Measurements from ENCODE around the gene ETV5.

ETV5 gene

DNA sequence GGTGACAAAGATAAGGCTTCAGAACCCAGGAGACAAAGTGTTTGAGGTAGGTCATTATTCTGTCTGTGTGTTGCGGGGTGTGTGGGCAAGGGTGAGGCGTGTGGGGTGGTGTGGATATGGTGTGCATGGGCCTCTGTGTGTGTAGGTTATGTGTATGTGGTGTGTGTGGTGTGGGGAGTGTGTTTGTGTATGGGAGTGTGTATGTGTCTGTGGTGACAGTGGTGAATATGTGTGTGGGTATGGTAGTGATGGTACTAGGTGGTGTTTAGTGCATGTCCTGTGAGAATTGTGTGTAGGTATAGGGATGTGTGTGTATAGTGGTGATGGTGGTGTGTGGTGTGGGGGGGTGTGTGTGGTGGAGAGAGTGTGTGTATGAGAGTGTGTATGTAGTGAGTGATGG lies 16.2 kb upstream of the ETV5 start:
- DNase-seq (ENCODE audit: extremely low spot score, insufficient read length, low read depth) = no peak
- FAIRE-seq = no peak

DNA sequence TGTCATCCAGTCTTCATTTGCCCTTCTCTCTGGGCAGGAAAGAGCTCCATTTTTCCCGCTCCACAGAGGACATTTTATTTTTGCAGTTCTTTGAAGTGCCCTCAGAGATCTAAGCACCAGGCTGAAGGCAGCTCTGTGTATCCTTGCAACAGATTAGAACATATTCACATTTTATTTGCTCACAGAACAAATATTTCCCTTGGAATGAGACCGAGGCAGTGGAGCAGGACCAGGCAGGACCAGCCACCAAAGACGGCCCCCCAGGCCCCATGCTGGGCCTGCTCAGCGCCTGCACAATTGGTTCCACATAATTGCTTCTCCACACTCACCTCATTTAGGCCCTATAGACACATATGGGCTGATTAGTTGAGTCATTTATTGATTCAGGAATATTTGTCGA lies 15.7 kb upstream of the ETV5 start:
- DNase-seq (ENCODE audit: extremely low spot score, insufficient read length, low read depth) = no peak
- FAIRE-seq = no peak

DNA sequence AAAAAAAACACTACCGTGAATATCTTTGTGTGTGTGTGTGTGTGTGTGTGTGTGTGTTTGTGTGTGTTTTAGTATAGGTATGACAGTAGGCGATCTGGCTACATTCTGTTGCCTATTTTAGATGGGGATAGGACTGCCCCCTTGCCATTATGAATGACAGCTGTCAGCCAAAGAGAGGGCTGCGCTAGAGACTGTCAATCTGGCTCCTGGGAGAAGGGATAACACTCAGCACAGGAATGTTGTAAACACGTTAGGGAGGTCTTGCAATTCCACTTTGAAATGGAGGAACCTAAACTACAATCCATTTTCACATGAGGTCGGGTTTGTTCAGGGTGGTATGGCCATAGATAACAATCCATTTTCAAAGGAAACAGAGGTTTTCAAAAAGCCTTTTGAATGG lies 14.1 kb upstream of the ETV5 start:
- no peak for DNase-seq (ENCODE audit: extremely low spot score, insufficient read length, low read depth)
- no peak for FAIRE-seq

DNA sequence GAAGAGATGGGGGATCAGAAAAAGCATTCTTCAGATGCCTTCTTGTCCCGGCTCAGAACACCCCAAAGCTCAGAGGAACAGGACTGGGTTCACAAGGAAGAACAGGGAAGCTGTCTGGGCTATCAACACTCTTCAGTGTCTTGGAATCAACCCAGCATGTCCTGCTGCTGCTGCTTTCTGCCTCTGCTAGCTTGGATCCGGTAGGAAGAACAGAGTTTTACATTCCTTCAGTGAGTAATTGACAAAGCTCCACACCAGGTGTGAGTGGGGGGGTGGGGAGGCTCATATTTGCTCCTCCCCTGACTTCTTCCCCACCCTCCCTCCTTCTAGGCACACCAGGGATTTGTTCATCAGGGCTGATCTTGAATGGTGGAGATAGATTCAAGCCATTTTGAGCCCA lies 13.1 kb upstream of the ETV5 start:
- no peak for FAIRE-seq

DNA sequence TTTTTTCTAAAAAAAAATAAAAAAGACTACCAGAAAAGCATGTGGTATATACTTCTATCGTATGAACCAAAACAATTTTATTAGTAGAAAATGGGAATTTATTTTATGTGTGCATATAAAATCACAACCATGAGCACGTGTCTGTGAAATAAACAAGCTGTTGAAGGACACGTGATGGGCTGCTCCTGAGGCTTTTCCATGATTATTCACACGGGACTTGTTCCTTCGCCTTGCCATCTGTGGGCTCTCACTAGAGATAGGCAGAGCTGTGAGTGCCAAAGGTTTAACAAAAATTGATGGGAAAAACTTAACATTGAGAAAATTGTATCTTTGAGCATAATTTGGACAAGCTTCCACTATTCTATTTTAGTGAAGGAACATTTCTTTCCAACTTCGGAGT lies 12.4 kb upstream of the ETV5 start:
- DNase-seq (ENCODE audit: extremely low spot score, insufficient read length, low read depth) (no peak), FAIRE-seq (no peak)

More for the DNA sequence above, 13.1 kb upstream of the ETV5 start:
- DNase-seq (ENCODE audit: extremely low spot score, insufficient read length, low read depth) = no peak

DNA sequence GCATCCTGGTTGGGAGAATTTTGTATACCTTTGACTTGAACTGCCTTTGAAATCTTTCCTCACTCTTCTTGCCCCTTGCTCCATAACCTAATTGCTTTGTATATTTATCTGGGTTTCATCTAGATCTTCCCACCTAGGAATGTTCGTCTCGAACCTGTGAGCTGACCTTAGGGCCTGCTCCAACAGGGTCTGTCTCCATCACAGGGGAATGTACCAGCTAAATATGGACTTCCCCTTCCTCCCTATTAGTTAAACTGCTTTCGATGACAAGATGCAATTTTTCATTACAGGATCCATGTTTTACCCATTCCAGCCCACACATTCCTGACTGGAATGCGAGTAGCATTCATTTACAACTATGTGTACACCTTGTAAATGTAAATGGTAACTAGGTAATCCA lies 10.6 kb upstream of the ETV5 start:
- DNase-seq (ENCODE audit: extremely low spot score, insufficient read length, low read depth) (no peak), FAIRE-seq (no peak)

DNA sequence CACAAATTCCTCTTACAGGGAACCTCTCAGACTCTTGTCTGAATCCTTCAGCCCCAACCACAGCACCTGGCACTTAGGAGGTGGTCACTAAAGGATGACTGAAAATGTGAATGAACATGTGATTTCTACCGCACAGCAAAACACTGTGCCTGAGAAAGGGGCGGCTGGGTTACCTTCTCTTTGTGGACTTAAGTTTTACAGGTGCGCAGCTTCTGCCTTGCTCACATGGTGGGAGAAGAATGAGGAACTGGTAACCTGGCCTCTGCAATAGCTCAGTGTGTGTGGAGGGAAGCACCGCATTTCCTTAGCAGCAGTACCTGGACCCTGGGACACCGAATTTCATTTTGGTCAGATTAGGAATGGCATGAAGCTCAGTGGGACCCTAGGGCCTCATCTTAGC lies 9.8 kb upstream of the ETV5 start:
- no peak for DNase-seq (ENCODE audit: extremely low spot score, insufficient read length, low read depth)
- no peak for FAIRE-seq

DNA sequence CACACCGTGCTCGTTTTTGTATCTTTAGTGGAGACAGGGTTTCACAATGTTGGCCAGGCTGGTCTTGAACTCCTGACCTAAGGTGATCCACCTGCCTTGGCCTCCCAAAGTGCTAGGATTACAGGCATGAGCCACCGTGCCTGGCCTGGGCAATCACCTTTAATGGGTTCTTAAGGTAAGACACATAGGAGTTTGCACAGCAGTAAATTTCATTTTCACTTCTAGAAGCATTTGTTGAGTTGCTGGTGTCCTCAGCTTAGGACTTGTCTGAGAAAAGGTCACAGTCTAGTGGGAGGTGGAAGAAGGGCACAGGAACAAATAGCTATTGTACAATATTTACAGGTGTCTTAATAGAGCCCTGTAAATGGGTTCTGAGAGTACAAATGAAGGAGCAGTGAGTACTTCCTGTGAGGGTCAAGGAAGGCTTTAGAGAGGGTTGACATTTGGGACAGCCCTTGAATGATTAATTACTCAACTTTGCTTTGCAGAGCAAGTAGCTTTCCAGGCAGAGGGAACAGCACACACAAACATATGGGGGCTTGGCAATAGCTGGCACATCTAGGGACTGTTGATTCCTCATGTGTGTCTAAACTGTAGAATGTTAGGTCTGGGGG lies 8.7 kb upstream of the ETV5 start:
- DNase-seq (ENCODE audit: extremely low spot score, insufficient read length, low read depth) (no peak), FAIRE-seq (no peak)

DNA sequence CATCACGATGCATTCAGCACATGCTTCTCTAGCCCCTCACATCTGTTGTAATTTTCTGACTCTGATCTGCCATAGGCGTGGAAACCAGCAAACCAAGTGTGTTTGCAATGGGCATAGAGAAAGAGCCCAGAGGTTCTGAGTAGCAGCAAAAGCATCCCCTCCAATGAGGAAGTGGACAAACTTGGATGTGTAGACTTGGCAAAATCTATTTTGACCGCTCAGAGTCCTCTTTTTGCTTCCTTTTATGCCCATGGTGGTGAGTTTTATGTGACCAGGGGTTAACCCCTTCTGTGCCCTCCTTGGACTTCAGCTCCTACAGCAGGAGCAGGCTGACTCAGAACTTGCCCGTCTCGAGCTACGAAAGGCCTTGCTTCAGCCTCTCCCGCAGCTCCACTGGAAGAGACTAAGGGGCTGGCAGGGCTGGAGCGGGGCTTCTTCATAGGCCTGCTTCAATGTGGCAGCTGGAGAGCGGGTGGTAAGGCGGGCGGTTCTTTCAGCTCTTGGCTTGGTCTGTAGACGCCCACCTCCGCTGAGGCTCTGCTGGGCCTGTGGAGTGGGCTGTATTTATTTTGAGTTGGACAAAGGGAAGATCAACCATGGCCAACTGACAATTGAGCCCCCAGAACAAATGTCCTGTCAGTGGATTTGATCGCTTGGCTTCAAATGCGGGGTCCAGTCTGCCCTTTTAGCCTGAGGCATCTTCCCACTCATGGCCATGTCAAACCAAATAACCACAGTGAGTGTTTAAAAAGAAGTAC lies 6.5 kb upstream of the ETV5 start:
- DNase-seq (ENCODE audit: extremely low spot score, insufficient read length, low read depth) = no peak
- FAIRE-seq = no peak

DNA sequence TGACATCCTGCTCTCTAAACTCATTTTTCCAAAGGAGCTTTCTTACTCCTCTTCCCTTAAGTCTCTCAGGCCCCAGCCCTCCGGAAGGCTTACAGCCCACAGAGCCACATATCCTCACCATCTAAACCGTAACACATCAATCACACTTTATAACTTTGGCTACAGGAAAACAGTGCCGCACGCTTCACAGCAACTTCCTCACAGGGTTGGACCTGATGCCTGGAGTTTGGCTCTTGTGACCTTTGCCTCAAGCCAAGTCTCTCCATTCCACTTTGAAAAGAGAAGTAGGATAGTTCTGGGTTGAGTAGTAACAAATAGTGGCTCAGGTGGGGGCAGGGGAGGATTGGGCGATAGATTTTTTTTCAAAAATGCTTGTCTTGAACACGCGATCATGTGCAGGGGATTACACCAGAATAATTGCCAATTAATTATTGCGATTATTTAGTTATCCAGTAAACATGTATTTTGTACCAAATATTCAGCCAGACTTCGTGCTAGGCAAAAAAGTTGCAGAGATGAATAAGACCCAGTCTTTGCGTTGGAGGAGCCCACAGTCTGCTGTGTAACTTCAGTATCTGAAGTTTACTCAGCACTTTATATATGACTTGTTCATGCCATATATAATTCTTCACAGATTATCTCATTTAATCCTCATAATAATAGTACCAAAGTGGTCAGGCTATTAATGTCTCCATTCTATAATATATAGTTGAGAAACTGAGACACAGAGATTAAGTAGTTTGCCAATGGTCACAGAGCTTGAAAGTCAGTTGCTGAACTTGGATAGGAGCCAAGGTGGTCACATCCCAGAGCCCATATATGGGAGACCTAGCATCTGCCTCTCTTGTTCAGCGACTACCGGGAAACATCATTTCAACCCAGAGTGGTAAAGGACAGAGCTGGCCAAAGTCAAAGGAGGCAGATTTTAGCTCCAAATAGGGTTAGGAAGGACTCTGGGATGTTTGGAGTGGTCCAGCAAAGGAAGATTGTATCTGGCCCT lies 2.4 kb upstream of the ETV5 start:
- no peak for DNase-seq (ENCODE audit: extremely low spot score, insufficient read length, low read depth)

DNA sequence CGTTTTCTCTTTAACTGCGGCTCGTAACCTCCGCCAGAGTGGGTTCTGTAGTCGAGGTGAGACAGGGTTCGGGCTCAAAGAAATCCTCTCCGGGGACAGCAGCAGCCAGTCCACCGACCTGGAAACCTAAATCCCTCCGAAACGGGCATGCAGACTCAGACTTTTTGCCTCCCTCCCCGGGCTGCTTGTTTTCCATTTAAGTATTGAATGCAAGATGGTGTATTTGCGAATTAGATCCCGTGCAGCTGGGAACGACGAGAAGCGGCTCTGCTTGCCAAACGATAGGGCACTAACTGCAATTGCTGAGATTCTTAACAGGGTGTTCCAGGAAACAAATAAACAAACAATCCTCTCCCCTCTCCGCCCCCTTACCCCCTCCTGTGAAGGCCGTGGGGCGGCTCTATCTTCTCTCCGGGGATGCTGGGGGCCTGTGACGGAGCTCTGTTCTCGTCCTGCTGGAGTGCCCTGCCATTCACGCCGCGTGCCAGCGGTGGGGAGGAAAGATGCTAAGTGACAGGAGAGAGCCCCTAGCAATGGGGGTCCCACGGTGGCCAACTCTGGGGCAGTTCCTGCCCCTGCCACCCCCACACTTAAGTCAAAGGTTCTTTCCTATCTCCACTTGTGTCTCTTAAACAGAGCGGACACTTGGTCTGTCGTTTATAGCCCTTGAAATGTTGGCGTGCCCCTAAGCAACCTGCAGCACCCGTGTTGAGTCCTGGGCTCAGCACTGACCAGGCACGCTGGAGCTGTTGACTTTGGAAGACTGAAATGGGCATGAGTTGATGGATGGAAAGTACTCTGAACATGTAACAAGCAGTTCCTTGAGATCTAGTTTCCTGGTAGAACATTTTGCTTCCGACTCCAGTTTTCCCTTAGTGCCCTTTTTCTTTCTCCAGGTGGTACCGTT lies 1.3 kb upstream of the ETV5 start:
- no peak for DNase-seq (ENCODE audit: extremely low spot score, insufficient read length, low read depth)

More for the DNA sequence above, 2.4 kb upstream of the ETV5 start:
- FAIRE-seq = no peak

DNA sequence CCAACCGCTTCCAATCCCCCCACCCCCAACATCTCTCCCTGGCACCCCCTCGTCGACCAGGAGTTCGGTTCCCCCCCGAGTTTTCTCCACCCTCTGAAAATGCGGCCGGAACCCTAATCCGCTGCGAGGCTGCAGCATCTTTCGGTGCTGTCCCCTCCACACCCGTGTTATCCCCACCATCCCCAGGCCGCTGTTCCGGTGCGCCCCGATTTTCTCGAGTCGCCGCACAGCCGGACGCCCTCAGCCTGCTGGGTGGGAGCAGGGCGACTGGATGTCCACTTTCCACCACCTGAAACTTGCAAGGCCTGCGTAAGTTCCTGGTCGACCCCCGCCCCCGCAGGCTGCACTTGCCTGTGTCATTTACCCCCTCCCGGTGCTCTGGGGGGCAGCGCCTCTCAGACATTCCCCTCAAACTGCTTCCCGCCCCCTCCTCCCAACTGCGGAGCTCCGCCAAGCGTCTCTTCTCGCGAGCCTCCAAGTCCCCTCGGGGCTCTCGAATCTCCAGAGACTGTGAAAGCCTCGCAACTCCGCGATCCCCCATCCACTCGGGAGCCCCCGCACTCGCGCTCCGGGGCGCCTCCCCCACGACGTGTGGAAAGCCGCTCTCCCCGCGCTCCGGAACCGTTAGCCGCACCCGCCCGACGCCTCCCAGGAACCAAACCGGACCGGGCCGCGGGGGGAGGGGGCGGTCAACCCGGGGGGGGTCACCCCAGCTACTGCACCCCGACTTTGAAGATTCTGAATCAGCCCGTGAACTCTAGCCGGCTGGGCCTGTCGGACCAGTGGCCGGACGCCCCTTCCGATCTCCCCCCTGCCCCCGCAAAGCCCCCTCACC lies 566 bp downstream of the ETV5 start:
- FAIRE-seq = no peak
- DNase-seq (ENCODE audit: extremely low spot score, insufficient read length, low read depth) = peak; percentile 14

More for the DNA sequence above, 1.3 kb upstream of the ETV5 start:
- no peak for FAIRE-seq

DNA sequence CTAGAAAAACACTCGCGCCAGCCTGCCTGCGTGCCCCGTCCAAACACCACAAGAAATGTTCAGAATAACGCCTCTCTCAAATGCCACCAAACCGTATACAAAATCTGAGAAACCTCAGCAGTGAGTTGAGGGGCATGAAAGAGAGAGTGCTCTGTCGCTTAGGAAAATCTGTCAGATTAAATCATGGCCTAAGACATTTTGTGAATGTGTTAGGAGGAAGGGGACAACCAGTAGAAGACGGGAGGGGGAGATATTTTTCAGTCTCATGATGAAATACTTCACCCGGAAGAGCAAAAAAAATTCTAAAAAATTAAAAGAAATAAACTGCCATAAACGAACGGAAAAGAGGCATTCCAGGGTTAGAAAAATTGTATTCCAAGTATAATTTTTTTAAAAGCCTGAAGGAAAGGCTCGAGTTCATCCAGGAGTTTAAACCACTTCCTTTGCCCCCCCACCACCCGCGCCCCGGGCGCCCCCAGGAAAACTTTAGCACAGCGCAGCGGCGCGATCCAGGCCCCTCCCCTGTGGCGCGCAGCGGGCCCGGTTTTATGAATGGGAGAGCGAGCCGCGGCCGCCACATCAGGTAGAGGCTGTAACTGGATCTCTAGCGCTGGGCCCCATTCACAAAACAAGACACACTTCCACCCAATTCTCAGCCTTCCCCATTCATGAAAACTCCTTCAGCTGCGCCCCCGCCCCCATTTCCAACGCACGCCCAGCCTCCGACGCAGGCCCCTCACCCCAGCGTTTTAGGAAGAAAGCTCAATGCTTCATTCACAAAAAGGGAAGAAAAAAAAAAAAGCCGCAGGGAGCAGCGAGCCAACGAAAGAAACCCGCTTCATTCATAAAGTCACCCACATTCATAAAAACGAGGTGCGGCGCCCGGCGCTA lies 1.4 kb downstream of the ETV5 start:
- DNase-seq (ENCODE audit: extremely low spot score, insufficient read length, low read depth) = peak; percentile 36
- FAIRE-seq = peak; percentile 61

DNA sequence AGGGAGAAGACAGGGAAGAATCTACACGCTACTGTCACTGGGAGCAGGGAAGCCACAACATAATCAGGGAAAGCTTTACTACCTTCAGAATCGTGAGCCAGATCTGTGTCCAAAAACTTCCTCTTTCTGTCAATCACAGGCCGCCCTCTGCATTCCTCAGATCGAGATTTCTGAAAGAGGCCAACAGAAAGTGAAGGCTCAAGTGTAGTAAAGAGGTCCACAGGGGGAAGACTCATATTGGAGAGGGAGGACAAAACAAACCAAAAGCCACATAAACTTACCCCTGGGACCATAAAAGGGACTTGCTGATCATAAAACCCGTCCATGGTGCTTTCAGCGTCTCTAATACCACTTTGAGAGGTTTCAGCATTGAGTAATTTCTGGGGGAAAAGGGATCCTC lies 3.3 kb downstream of the ETV5 start:
- DNase-seq (ENCODE audit: extremely low spot score, insufficient read length, low read depth) = no peak
- FAIRE-seq = no peak

DNA sequence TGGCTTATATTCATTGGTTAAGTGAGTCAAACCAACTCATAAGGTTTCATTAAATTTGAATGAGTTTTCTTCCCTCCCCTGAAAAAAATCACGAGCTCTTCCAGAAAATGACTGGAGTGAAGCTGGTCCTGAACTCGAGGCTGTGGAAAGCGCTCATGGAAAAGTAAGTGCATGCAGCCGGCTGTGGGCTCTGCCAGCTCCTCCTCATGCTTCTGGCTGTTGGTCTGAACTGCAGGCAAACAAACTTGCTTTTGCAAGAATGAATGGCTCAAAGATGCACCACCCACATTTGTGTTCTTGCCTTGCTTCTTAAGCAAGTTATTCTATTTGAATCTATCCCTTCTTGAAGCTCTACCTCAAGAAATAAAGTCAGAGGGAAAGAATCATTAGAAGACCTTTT lies 6.2 kb downstream of the ETV5 start:
- FAIRE-seq (no peak), DNase-seq (ENCODE audit: extremely low spot score, insufficient read length, low read depth) (no peak)

DNA sequence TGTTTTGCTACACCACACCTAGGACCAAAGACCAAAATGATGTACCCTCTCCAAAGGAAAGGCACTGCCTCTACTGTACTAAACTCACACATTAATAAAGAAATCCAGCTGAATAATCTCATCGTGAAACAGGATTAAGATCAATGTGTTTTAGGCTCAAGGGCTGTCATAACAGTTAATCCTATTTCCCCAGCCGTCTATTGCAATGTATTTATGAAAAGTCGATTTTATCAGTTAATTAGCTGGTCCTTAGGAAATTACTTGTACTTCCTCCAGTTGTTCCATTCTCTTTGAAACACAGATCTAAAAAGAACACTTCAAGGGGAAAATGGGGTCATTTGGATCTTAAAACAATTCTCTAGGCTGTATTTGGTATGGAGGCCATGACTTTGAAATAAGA lies 8.5 kb downstream of the ETV5 start:
- no peak for FAIRE-seq

DNA sequence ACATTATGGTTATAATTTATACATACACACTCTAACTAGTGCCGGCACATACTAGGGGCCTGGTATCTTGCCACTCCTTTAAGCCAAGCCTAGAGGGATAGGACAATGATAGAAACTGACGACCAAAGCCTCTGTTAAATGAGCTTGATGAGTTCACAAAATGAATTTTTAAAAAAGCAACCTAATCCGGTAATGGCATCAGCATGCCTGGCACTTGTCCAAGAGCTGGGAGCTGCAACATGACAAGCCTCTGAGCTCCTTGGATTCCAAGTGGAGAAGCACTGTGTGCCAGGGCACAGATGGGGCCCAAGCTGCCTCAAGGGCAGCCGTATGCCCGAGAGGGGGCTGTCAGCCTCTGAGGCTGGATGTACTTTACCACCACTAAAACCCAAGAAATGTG lies 9.7 kb downstream of the ETV5 start:
- DNase-seq (ENCODE audit: extremely low spot score, insufficient read length, low read depth) = no peak
- FAIRE-seq = no peak

More for the DNA sequence above, 8.5 kb downstream of the ETV5 start:
- DNase-seq (ENCODE audit: extremely low spot score, insufficient read length, low read depth) = no peak

DNA sequence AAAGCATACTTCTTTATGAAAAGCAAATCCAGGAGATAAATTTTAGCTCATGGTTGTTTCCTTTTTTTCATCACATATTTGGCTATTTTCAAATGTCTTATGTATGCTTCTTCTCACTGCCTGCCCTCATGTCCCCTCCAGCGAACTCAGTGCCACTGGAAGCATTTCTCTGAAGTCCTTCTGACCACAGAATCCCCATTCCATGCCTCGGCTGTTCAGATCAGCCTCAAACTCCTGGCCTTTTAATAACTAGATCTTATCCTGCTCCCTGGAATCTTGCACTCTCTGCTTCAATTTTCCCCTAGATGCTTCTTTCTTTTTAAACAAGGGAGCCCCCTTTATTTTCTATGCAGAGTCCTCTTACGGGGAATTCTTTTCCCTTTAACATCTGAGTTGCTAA lies 10.1 kb downstream of the ETV5 start:
- FAIRE-seq (no peak), DNase-seq (ENCODE audit: extremely low spot score, insufficient read length, low read depth) (no peak)

Measured in GM18507 (cell line).